Mesenteric fat pad (tissue), 1 donor: ENCODE results near the gene SIT1. TPM values are rescaled to one million over a fixed set of nuclear protein-coding genes. Genes with fewer than 3 reads are reported as not detected.

Experiments
- DNase-seq: peaks from one replicate; pipeline ENCODE4 v3.0.0-alpha.2; 2020; ENCODE audit warnings: low spot score
- microRNA-seq: library from miRNA; unstranded; fragments of <30 nt; microRNA quantifications from one replicate; pipeline ENCODE4 v1.2.0, GENCODE V29; 2020; ENCODE audit warnings: borderline number of aligned reads
- total RNA-seq: library from RNA; stranded (reverse); fragmentation: NEBNext Ultra II Directional; extraction: Animal tissue kit (Norgen Biotek cat#: 25700); gene quantifications from one replicate; pipeline ENCODE4 v1.2.1, GENCODE V29; 2021
- donor health status: DM: yes; HTN: yes; CAD: no.

The SIT1 gene
- total RNA-seq, 1 donor from 2014 or later: 1.3 TPM

DNA sequence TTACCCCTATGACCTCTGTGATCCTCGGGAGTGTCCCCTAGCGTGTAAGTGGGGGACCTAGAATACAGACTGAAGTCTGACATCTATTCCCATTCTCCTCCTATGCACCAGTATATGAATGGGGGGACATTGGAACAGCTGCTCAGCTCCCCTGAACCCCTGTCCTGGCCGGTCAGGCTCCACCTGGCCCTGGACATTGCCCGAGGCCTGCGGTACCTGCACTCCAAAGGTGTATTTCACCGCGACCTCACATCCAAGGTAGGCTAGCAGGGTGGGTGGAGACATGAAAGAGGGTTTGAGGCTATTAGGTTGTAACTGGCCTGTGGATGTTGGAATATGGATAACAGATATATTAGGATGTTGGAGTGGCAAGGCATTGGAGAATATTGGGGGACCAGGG lies 44.0 kb downstream of the SIT1 start:
- DNase-seq: no peak

DNA sequence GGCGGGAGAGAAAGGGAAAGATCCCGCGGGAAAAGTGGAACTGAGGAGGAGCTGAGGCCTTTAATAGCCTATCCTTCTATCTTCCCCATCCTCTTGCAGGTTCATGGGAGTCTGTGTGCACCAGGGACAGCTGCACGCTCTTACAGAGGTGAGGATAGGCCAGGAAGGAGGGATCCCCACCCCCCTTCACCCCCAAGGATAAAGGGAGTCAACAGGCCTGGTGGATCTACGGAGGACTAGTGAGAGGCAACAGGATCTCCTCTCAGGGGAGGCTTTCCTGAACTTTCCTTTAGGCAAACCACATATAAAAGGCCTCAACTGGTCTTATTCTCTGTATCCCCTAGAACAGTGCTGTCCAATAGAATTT lies 44.6 kb downstream of the SIT1 start:
- DNase-seq: no peak

DNA sequence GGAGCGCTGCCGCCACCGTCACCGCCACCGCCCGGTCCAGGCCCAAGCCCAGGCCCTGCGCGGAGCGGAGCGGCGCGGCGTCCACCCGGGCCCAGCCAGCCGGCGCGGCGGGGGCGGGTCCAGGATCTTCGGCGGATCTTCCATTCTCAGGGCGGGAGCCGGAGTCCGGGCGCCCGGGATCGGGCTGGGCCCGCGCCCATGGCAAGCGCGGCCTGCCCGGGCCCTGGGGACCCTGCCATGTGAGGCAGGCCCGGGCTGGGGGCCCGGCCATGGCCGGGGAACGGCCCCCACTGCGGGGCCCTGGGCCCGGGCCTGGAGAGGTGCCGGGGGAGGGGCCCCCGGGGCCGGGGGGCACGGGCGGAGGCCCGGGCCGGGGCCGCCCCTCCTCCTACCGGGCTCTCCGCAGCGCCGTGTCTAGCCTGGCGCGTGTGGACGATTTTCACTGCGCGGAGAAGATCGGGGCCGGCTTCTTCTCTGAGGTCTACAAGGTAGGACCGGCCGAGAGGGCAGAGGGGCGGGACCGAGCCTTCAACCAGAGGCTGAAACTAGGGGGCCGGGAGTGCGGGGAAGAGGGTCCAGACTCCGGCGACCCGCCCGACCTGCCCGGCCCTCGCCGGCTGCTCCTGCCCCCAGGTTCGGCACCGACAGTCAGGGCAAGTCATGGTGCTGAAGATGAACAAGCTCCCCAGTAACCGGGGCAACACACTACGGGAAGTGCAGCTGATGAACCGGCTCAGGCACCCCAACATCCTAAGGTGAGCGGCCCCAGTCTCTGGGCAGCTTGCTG lies 45.2 kb downstream of the SIT1 start:
- DNase-seq: no peak

DNA sequence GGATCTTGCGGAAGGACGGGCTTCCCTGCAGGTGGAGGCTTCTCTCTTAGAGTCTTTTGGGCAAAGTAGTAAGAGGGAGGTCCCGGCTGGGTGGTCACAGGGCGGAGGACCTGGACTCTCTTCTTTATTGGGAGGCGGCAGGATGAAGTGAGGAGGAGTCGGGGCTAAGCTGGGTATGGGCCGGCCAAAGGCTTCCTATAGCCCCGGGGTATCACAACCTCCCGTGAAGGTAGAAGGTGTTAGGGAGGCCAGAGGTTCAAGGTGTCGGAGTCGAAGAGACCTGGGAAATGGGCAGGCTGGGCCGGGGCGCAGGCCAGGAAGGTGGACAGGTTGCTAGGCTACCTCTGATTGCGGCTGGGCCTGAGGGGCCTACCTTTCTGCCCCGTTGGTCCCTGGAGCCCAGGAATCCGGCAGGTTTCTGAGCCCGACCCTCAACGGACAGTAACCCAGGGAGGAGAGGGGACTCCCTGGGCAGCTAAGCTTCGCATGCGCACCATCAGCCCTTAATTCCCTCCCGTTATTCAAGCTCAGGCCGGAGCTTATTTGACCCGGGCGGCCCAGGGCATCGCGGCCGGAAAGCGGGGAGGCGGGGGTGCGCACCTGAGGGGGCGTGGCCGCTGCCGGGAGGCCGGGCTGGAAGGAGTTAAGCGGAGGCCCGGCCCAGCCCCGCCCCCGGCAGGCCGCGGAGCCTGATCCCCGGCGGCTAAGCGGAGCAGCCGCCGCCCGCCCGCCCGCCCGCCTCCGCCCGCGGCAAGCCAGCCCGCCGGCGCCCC lies 46.0 kb downstream of the SIT1 start, which contains the start of gene TESK1:
TSS of gene TESK1 (plus strand) at position 685 of the 773 bp plus-strand sequence. CDS start 358 bp downstream, outside the sequence.
- DNase-seq: peak; percentile 92

DNA sequence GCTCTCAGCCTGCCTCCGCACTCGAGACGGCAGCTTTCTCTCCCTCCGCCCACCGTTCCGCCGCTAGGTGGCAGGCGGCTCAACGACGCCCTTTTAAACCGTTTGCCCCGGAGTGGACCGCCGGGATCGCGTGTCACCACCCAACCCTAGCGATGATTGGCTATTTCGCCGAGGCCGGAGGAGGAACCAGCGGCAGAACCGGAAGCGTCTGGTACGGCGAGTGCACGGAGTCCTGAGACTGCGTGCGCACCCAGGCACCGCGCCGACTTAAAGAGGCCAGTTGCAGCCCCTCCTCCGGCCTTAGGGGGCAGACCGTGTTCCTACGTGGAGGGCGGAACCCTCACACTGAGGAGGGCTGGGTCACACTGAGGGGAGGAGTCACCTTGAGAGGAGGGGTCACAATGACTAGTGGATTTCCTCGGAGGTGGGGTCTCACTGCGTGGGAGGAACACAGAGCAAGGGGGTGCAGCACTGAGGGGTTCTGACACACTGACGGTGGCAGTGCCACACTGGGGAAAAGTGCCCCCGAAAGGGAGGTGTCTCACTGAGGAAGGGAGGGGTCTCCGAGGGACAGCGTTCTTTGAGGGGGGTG lies 46.6 kb downstream of the SIT1 start:
- DNase-seq: peak; percentile 99

DNA sequence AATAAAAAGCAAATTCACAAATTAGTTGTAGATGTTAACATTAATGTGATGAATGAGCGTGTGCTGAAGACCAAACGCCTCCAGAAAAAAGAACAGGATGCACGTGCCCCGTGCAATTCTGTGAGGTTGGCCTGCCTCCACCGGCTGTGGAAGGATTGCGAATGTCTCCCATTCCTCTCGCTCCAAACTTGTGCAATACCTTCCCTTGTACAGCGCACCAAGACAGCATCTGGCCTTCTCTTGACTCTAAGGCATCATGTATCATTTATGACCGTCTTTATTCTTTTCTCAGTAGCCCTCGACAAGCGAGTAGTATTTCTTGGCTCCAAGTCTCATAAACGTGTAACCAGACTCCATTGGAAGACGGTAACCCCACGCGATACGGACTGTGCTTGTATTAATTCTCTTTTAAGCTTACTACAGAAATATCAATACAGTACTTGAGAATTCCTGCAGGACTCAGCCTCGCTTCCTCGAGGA lies 47.2 kb downstream of the SIT1 start:
- no peak for DNase-seq

DNA sequence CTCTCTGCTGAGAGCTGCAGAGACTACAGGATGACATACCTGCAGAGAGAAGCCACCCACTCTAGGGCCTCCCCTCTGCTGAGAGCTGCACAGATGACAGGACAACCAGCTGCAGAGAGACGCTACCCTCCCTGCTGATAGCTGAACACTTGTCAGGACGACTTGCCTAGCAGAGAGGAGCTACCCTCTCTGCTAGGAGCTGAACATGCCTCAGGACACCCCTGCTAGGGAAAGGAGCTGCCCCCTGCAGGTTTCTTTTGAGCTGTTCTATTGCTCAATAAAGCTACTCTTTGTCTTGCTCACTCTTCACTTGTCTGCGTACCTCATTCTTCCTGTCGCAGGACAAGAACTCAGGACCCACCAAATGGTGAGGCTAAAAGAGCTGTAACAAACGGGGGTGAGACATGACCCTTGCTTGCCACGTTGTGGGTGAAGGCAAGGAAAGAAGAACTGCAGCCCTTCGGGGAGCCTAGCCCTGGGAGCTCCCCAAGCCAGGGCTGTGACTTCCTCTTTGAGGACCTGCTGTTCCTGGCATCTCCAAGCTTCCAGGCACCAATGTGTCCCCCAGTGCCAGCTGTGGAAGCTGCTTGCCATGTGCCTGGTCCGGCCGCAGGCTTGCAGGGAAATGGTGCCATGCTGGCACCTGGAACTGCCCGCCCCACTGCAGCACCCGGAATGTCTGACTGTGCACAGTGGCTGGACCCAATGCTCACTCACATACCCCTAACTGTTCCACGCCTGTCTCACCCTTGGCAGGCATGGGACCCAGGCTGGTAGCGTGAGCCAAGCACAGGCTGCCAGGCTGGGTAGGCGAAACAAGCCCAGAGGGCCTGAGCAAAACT lies 50.7 kb downstream of the SIT1 start:
- DNase-seq: no peak

Small RNA genes lying within 50 kb of the gene (microRNA-seq; reads per million reads assigned to microRNA genes)
- gene MIR4667: 4.4 reads per million

Other genes starting within 250 kb of the SIT1 start
- 40.2 TPM for gene RUSC2, start 160.8 kb downstream of the SIT1 start, total RNA-seq
- 94.4 TPM for gene TESK1, start 45.7 kb downstream of the SIT1 start, total RNA-seq
- gene CD72, start 32.5 kb downstream of the SIT1 start, total RNA-seq: 7.0 TPM
- gene RMRP, start 7.1 kb upstream of the SIT1 start, total RNA-seq: 19,106 TPM
- gene CCDC107, start 7.4 kb upstream of the SIT1 start, total RNA-seq: 103 TPM
- 0.58 TPM for gene ARHGEF39, start 14.3 kb upstream of the SIT1 start, total RNA-seq
- gene CA9, start 23.0 kb upstream of the SIT1 start, total RNA-seq: not detected
- 244 TPM for gene TPM2, start 39.0 kb upstream of the SIT1 start, total RNA-seq
- 622 TPM for gene TLN1, start 81.3 kb upstream of the SIT1 start, total RNA-seq
- gene CREB3, start 81.7 kb upstream of the SIT1 start, total RNA-seq: 42.5 TPM
- 54.5 TPM for gene GBA2, start 98.3 kb upstream of the SIT1 start, total RNA-seq
- gene RGP1, start 98.4 kb upstream of the SIT1 start, total RNA-seq: 25.0 TPM
- not detected for gene MSMP, start 103.3 kb upstream of the SIT1 start, total RNA-seq
- gene NPR2, start 140.7 kb upstream of the SIT1 start, total RNA-seq: 23.2 TPM
- 0.61 TPM for gene SPAG8, start 161.3 kb upstream of the SIT1 start, total RNA-seq
- gene HINT2, start 164.1 kb upstream of the SIT1 start, total RNA-seq: 42.7 TPM
- not detected for gene FAM221B, start 177.8 kb upstream of the SIT1 start, total RNA-seq
- gene TMEM8B, start 178.3 kb upstream of the SIT1 start, total RNA-seq: 6.7 TPM
- gene OR13J1, start 219.5 kb upstream of the SIT1 start, total RNA-seq: not detected